NCI-H2171 treated with DMSO at 0.1 percent for 48 hours (cell line): ENCODE data around the gene LIMS1.
"Not testable (repeated sequence)": the region's sequence is repeated elsewhere in the genome, so short reads cannot be mapped to it uniquely, and the experiment has no call there.

Experiments used
- DNase-seq: peaks from one replicate; lab custom pipeline; 2025; lab: John Stamatoyannopoulos, UW

LIMS1 gene

GRCh38 chr2:108587621-108588020 lies 53.4 kb downstream of the LIMS1 start:
- DNase-seq: no peak

- no peak for DNase-seq
Measured at GRCh38 chr2:108588070-108588668, 53.9 kb downstream of the LIMS1 start.

GRCh38 chr2:108589372-108589771 lies 55.1 kb downstream of the LIMS1 start:
- no peak for DNase-seq

- DNase-seq: no peak
Measured at GRCh38 chr2:108589781-108590180, 55.5 kb downstream of the LIMS1 start.

- no peak for DNase-seq
Measured at GRCh38 chr2:108591163-108591562, 56.9 kb downstream of the LIMS1 start.

GRCh38 chr2:108593547-108594098 lies 59.4 kb downstream of the LIMS1 start:
- no peak for DNase-seq

- DNase-seq: no peak
Measured at GRCh38 chr2:108594132-108594981, 60.1 kb downstream of the LIMS1 start.

- no peak for DNase-seq
Measured at GRCh38 chr2:108594982-108595464, 60.8 kb downstream of the LIMS1 start.

- not testable (repeated sequence) for DNase-seq
Measured at GRCh38 chr2:108595771-108596170, 61.5 kb downstream of the LIMS1 start.

GRCh38 chr2:108597105-108597744 lies 63.0 kb downstream of the LIMS1 start:
- DNase-seq: peak; percentile 33

- not testable (repeated sequence) for DNase-seq
Measured at GRCh38 chr2:108601199-108601598, 66.9 kb downstream of the LIMS1 start.

- no peak for DNase-seq
Measured at GRCh38 chr2:108602422-108602821, 68.2 kb downstream of the LIMS1 start.

- DNase-seq: no peak
Measured at GRCh38 chr2:108604196-108604595, 69.9 kb downstream of the LIMS1 start.

GRCh38 chr2:108605947-108606346 lies 71.7 kb downstream of the LIMS1 start:
- DNase-seq: no peak

GRCh38 chr2:108607706-108608301 lies 73.5 kb downstream of the LIMS1 start:
- peak; percentile 41 for DNase-seq

- no peak for DNase-seq
Measured at GRCh38 chr2:108611021-108611420, 76.8 kb downstream of the LIMS1 start.

- no peak for DNase-seq
Measured at GRCh38 chr2:108612153-108612513, 77.9 kb downstream of the LIMS1 start.

- DNase-seq: no peak
Measured at GRCh38 chr2:108612514-108613183, 78.4 kb downstream of the LIMS1 start.

- DNase-seq: no peak
Measured at GRCh38 chr2:108613261-108614042, 79.2 kb downstream of the LIMS1 start.

- DNase-seq: no peak
Measured at GRCh38 chr2:108614043-108614545, 79.8 kb downstream of the LIMS1 start.

- no peak for DNase-seq
Measured at GRCh38 chr2:108614659-108615058, 80.4 kb downstream of the LIMS1 start.
